K562 (cell line): ENCODE data around the gene ARMC6. TPM values are rescaled to one million over a fixed set of nuclear protein-coding genes. Genes with fewer than 3 reads are reported as not detected.

ENCODE experiments used
- BACH1 ChIP-seq: fragments of 200-800 bp; sonication (Bioruptor generic); IDR thresholded peaks from 2 replicates; pipeline ENCODE4 v1.6.1; 2016; ENCODE audit warnings: missing genetic modification characterization, missing compliant biosample characterization
- CCNT2 ChIP-seq: IDR thresholded peaks from 2 replicates; pipeline ENCODE4 v1.6.1; 2011; ENCODE audit warnings: borderline replicate concordance, low read depth, mild to moderate bottlenecking, moderate library complexity, mixed read lengths, low read length; ENCODE audit not compliant: insufficient read length; ENCODE audit errors: extremely low read depth
- FOXK1 ChIP-seq: sonication (generic); formaldehyde crosslinking; IDR thresholded peaks from 2 replicates; pipeline ENCODE4 v1.8.0; 2022; ENCODE audit warnings: missing genetic modification reagents, mild to moderate bottlenecking, borderline replicate concordance
- HOMEZ ChIP-seq: fragments of 250-450 bp; sonication (Bioruptor Pico); IDR thresholded peaks from 2 replicates; pipeline ENCODE4 v1.4.0; 2020; ENCODE audit warnings: mild to moderate bottlenecking, moderate library complexity
- JUND ChIP-seq, 2 experiments: IDR thresholded peaks; 2 replicates in 1 of 2; 3 replicates in 1 of 2; pipeline ENCODE4 v1.6.1; 2011; ENCODE audit warnings: borderline replicate concordance in 2 of 2, low read depth in 2 of 2, low read length in 2 of 2, improper control_type of control experiment in 1 of 2, missing biosample characterization in 1 of 2, missing genetic modification characterization in 1 of 2, missing genetic modification reagents in 1 of 2
- KLF13 ChIP-seq: fragments of 450-650 bp; IDR thresholded peaks from 2 replicates; pipeline ENCODE4 v1.6.1; 2016; ENCODE audit warnings: missing genetic modification characterization, low read depth, mild to moderate bottlenecking, missing compliant biosample characterization, moderate library complexity, borderline replicate concordance
- MAX ChIP-seq: sonication (generic); formaldehyde crosslinking; IDR thresholded peaks from 2 replicates; pipeline ENCODE4 v1.9.0; 2022; ENCODE audit warnings: mild to moderate bottlenecking, missing genetic modification reagents
- MED1 ChIP-seq: sonication (generic); formaldehyde crosslinking; IDR thresholded peaks from 2 replicates; pipeline ENCODE4 v1.8.1; 2023; ENCODE audit warnings: missing genetic modification reagents, borderline replicate concordance
- MIER1 ChIP-seq: fragments of 450-650 bp; IDR thresholded peaks from 2 replicates; pipeline ENCODE4 v1.6.1; 2016; ENCODE audit warnings: antibody characterized with exemption, mild to moderate bottlenecking, low read depth
- MTA1 ChIP-seq: fragments of 450-650 bp; IDR thresholded peaks from 2 replicates; pipeline ENCODE4 v1.6.1; 2017; ENCODE audit warnings: borderline replicate concordance
- PATZ1 ChIP-seq: fragments of 250-450 bp; sonication (Bioruptor Pico); IDR thresholded peaks from 2 replicates; pipeline ENCODE4 v1.5.0; 2020; ENCODE audit warnings: mild to moderate bottlenecking, borderline replicate concordance
- SREBF2 ChIP-seq: sonication (generic); formaldehyde crosslinking; IDR thresholded peaks from 2 replicates; pipeline ENCODE4 v1.4.0; 2020; ENCODE audit warnings: mild to moderate bottlenecking, missing genetic modification reagents
- TCFL5 ChIP-seq: fragments of 250-450 bp; sonication (Bioruptor Pico); conservative IDR thresholded peaks from 2 replicates; pipeline ENCODE4 v1.6.1; 2021; ENCODE audit warnings: mild to moderate bottlenecking, moderate library complexity, matching md5 sums
- TRIM24 ChIP-seq, 2 experiments: fragments of 450-650 bp; IDR thresholded peaks; 2 replicates each; pipeline ENCODE4 v1.6.1; 2016
- XRCC5 ChIP-seq: fragments of 200-400 bp; formaldehyde crosslinking; IDR thresholded peaks from 2 replicates; pipeline ENCODE4 v1.6.1; 2017; ENCODE audit warnings: low read depth, mild to moderate bottlenecking, low read length
- ZC3H11A ChIP-seq: IDR thresholded peaks from 2 replicates; pipeline ENCODE4 v1.6.1; 2012; ENCODE audit warnings: low read depth, low read length, improper control_type of control experiment
- ZNF146 ChIP-seq: IDR thresholded peaks from one replicate; pipeline ENCODE4 v1.6.1; 2018; ENCODE audit warnings: missing compliant biosample characterization; ENCODE audit not compliant: unreplicated experiment
- ZNF212 ChIP-seq: fragments of 450-650 bp; formaldehyde crosslinking; IDR thresholded peaks from 2 replicates; pipeline ENCODE4 v1.4.0; 2020; ENCODE audit warnings: mild to moderate bottlenecking
- ZNF217 ChIP-seq: sonication (generic); formaldehyde crosslinking; IDR thresholded peaks from 2 replicates; pipeline ENCODE4 v1.8.0; 2022; ENCODE audit warnings: mild to moderate bottlenecking, missing genetic modification reagents
- ZNF282 ChIP-seq: sonication (generic); formaldehyde crosslinking; IDR thresholded peaks from 2 replicates; pipeline ENCODE4 v1.8.1; 2023; ENCODE audit warnings: missing genetic modification reagents
- ZNF668 ChIP-seq: fragments of 250-450 bp; sonication (Bioruptor Pico); IDR thresholded peaks from 2 replicates; pipeline ENCODE4 v1.8.0; 2022; ENCODE audit warnings: mild to moderate bottlenecking, inconsistent platforms
- polyA plus RNA-seq, 8 experiments: library from polyadenylated mRNA; depleted of rRNA in 4 of 8; stranded (reverse) in 5 of 8; unstranded in 3 of 8; fragments of >200 nt; fragmentation: Nextera tagmentation in 2 of 8; fragmentation: Illumina TruSeq in 1 of 8; extraction: Ambion mirVana in 2 of 8; extraction: Trizol in 1 of 8; gene quantifications; 2 replicates each; pipeline versions ENCODE4 v1.2.1 to v1.2.3, GENCODE V29; 2011 to 2014; ENCODE audit warnings: inconsistent platforms in 1 of 8, missing spikeins in 1 of 8
- total RNA-seq, 7 experiments: library from RNA; depleted of rRNA in 6 of 7; stranded (reverse); fragments of >200 nt in 6 of 7; fragmentation: Illumina TruSeq in 2 of 7; extraction: Trizol in 2 of 7; gene quantifications; 2 replicates each; pipeline versions ENCODE4 v1.2.1 to v1.2.3, GENCODE V29; 2011 to 2021; ENCODE audit warnings: low replicate concordance in 1 of 7
- TF ChIP-seq, protein P1 (sequence below): sonication (generic); formaldehyde crosslinking; IDR thresholded peaks from 2 replicates; pipeline ENCODE4 v1.4.0; 2020; ENCODE audit warnings: mild to moderate bottlenecking, missing genetic modification reagents

ARMC6 gene
- total and polyA plus RNA-seq, 9 of the 15 experiments (the other 6 are each of a cell fraction or from before 2014, with no cell fraction given), result 2.1 to 93.4 (median 63.6) TPM

DNA sequence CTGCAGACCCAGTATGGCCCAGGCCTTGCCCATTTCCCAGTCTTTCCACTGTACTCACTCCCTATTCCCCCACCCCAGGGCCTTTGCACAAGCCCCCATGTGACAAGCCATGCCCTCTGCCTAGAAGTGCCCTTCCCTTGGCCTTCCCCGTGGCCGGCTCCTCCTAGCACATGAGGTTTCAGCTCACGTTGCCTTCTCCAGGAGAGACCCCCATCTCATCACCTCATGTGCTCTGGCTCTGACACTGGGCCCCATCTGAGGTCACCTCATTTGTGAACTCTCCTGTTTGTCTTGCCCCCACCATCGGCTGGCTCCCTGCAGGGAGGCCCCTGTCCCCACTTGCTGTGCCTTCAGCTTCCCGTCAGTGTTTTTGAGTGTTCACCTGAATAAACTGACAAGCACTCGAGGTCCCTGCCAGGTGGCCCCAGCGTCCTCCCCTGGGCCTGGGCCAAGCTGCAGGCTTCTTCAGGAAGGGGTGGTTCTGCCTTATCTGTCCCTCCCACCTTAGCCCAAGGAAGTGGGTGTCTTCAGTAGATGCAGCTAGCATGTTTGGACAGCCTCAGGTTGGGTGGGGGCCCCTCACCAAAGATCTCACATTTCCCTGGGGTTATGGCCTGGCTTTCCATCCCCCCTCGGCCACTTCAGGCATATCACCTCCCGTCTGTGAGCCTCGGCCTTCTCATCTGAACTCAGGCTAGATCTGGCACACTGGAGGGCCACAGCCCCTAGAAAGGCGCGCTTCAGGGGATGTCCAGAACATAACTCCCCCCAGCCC lies 26.6 kb downstream of the ARMC6 start (continued):
- TF ChIP-seq HOMEZ (CRISPR knock-in tag) (no peak), FOXK1 (CRISPR knock-in tag) (peak; percentile 73; the same call in 1 of the 2 replicates), ZNF146 (CRISPR knock-in tag) (no peak), PATZ1 (CRISPR knock-in tag) (no peak), ZNF217 (CRISPR knock-in tag) (no peak), SREBF2 (no peak), MAX (CRISPR knock-in tag) (peak; percentile 92), BACH1 (tag) (no peak; the same call in 1 of the 2 replicates), ZNF282 (CRISPR knock-in tag) (no peak), MED1 (CRISPR knock-in tag) (no peak), TRIM24 (IDR thresholded peaks at IDR 0.05) (peak; percentile 87 to 95), XRCC5 (no peak), CCNT2 (peak; percentile 88), ZNF212 (no peak), ZNF668 (CRISPR knock-in tag) (no peak), ZC3H11A (no peak), TCFL5 (CRISPR knock-in tag) (no peak), MTA1 (peak; percentile 74; the same call in 1 of the 2 replicates), MIER1 (no peak; the same call in 1 of the 2 replicates), JUND (IDR thresholded peaks at IDR 0.05; ENCODE audit: borderline replicate concordance, low read depth, low read length) (peak; percentile 73), JUND (tag; IDR thresholded peaks at IDR 0.05; ENCODE audit: borderline replicate concordance, low read depth, low read length) (peak; percentile 62; the same call in 1 of the 3 replicates), KLF13 (tag) (no peak; the same call in 1 of the 2 replicates)
- TF ChIP-seq, protein P1, sequence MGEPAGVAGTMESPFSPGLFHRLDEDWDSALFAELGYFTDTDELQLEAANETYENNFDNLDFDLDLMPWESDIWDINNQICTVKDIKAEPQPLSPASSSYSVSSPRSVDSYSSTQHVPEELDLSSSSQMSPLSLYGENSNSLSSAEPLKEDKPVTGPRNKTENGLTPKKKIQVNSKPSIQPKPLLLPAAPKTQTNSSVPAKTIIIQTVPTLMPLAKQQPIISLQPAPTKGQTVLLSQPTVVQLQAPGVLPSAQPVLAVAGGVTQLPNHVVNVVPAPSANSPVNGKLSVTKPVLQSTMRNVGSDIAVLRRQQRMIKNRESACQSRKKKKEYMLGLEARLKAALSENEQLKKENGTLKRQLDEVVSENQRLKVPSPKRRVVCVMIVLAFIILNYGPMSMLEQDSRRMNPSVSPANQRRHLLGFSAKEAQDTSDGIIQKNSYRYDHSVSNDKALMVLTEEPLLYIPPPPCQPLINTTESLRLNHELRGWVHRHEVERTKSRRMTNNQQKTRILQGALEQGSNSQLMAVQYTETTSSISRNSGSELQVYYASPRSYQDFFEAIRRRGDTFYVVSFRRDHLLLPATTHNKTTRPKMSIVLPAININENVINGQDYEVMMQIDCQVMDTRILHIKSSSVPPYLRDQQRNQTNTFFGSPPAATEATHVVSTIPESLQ, result no peak
